IMR-90 (cell line): Measurements from ENCODE around the gene CALN1. TPM values are rescaled to one million over a fixed set of nuclear protein-coding genes. Genes with fewer than 3 reads are reported as not detected.

ENCODE experiments used
- ATAC-seq: fragments of 200-7000 bp; cut with Tn5 transposase; 2 replicates; pipeline ENCODE4 v1.9.1; 2020; ENCODE audit warnings: low read depth, mild to moderate bottlenecking, moderate library complexity
- BruUV-seq: library from RNA; stranded (reverse); fragments of 400-500 nt; replicated peaks from 2 replicates; lab custom pipeline; 2021; lab: Mats Ljungman, UMichigan
- CTCF ChIA-PET: fragments of 300-600 bp; formaldehyde crosslinking; extraction: SDS; loops from one replicate; lab custom pipeline; 2021; ENCODE audit warnings: antibody characterized with exemption; lab: Yijun Ruan, JAX
- POLR2A ChIA-PET: fragments of 300-600 bp; sonication (Branson Sonifier 250); formaldehyde crosslinking; loops from one replicate; lab custom pipeline; 2022; ENCODE audit warnings: antibody characterized with exemption; ENCODE audit not compliant: unreplicated experiment; lab: Charles Lee
- DNase-seq: peaks from one replicate; pipeline ENCODE4 v3.0.0; 2013
- H2AFZ ChIP-seq: replicated peaks from 2 replicates; pipeline ENCODE3; 2013; ENCODE audit warnings: low read length, mild to moderate bottlenecking; ENCODE audit not compliant: poor library complexity
- H2AK5ac ChIP-seq: 2 replicates; pipeline ENCODE4 v1.6.1; 2013; ENCODE audit warnings: low read depth, low read length, inconsistent platforms
- H2AK9ac ChIP-seq: replicated peaks from 2 replicates; pipeline ENCODE3; 2013; ENCODE audit warnings: mild to moderate bottlenecking, low read depth, low read length, moderate library complexity; ENCODE audit not compliant: poor library complexity
- H2BK120ac ChIP-seq: 2 replicates; pipeline ENCODE4 v1.6.1; 2013; ENCODE audit warnings: low read depth, low read length, inconsistent platforms
- H2BK15ac ChIP-seq: 3 replicates; pipeline ENCODE4 v1.6.1; 2013; ENCODE audit warnings: low read depth, low read length, inconsistent platforms
- H2BK20ac ChIP-seq: 2 replicates; pipeline ENCODE4 v1.6.1; 2013; ENCODE audit warnings: low read depth, mild to moderate bottlenecking, inconsistent platforms, low read length, moderate library complexity
- H2BK5ac ChIP-seq: 2 replicates; pipeline ENCODE4 v1.6.1; 2013; ENCODE audit warnings: mild to moderate bottlenecking, low read depth, low read length, inconsistent platforms; ENCODE audit not compliant: poor library complexity, severe bottlenecking
- H3K14ac ChIP-seq: replicated peaks from 2 replicates; pipeline ENCODE4 v1.6.1; 2013; ENCODE audit warnings: low read depth, low read length, inconsistent platforms
- H3K18ac ChIP-seq: 2 replicates; pipeline ENCODE4 v1.6.1; 2013; ENCODE audit warnings: low read depth, low read length, control low read depth
- H3K23ac ChIP-seq: 2 replicates; pipeline ENCODE4 v1.6.1; 2013; ENCODE audit warnings: low read depth, low read length, inconsistent platforms
- H3K27ac ChIP-seq: 2 replicates; pipeline ENCODE4 v1.5.1; 2013; ENCODE audit warnings: mild to moderate bottlenecking, control low read depth, low read length; ENCODE audit not compliant: insufficient read depth
- H3K27me3 ChIP-seq: 2 replicates; pipeline ENCODE4 v1.6.1; 2013; ENCODE audit warnings: low read length; ENCODE audit not compliant: control insufficient read depth, insufficient read depth
- H3K36me3 ChIP-seq: 2 replicates; pipeline ENCODE4 v1.6.1; 2013; ENCODE audit warnings: low read length, mixed read lengths; ENCODE audit not compliant: control insufficient read depth, insufficient read depth
- H3K4ac ChIP-seq: 2 replicates; pipeline ENCODE4 v1.6.1; 2013; ENCODE audit warnings: low read depth, low read length, inconsistent platforms
- H3K4me1 ChIP-seq: 2 replicates; pipeline ENCODE4 v1.6.1; 2013; ENCODE audit warnings: low read length, mixed read lengths; ENCODE audit not compliant: control insufficient read depth, insufficient read depth
- H3K4me2 ChIP-seq: 2 replicates; pipeline ENCODE4 v1.6.1; 2013; ENCODE audit warnings: low read depth, mild to moderate bottlenecking, control low read depth, low read length, moderate library complexity
- H3K4me3 ChIP-seq: 2 replicates; pipeline ENCODE4 v1.5.1; 2013; ENCODE audit warnings: low read depth, mild to moderate bottlenecking, control low read depth, low read length, moderate library complexity; ENCODE audit not compliant: insufficient read depth
- H3K56ac ChIP-seq: 2 replicates; pipeline ENCODE4 v1.6.1; 2013; ENCODE audit warnings: low read length, inconsistent platforms; ENCODE audit not compliant: insufficient read depth; ENCODE audit errors: extremely low read depth
- H3K79me1 ChIP-seq, 2 experiments: 2 replicates each; pipeline ENCODE4 v1.6.1; 2013; ENCODE audit warnings: low read length in 2 of 2, inconsistent platforms in 1 of 2, low read depth in 1 of 2
- H3K9ac ChIP-seq: 2 replicates; pipeline ENCODE4 v1.6.1; 2013; ENCODE audit warnings: low read depth, low read length, control low read depth
- H3K9me1 ChIP-seq: 2 replicates; pipeline ENCODE4 v1.6.1; 2013; ENCODE audit warnings: low read length, inconsistent platforms; ENCODE audit not compliant: insufficient read depth
- H3K9me3 ChIP-seq: 2 replicates; pipeline ENCODE4 v1.6.1; 2013; ENCODE audit warnings: low read length; ENCODE audit not compliant: control insufficient read depth, insufficient read depth
- H4K20me1 ChIP-seq: 2 replicates; pipeline ENCODE4 v1.6.1; 2013; ENCODE audit warnings: low read length, inconsistent platforms; ENCODE audit not compliant: insufficient read depth
- H4K5ac ChIP-seq: 2 replicates; pipeline ENCODE4 v1.6.1; 2013; ENCODE audit warnings: mild to moderate bottlenecking, low read depth, low read length, control low read depth
- H4K8ac ChIP-seq, 2 experiments: 2 replicates each; pipeline ENCODE4 v1.6.1; 2013; ENCODE audit warnings: low read depth in 2 of 2, low read length in 2 of 2, control low read depth in 1 of 2, inconsistent platforms in 1 of 2
- H4K91ac ChIP-seq: 2 replicates; pipeline ENCODE4 v1.6.1; 2013; ENCODE audit warnings: low read depth, low read length, inconsistent platforms; ENCODE audit not compliant: insufficient read depth
- CEBPB ChIP-seq: IDR thresholded peaks from 2 replicates; pipeline ENCODE4 v1.6.1; 2012; ENCODE audit warnings: low read depth, low read length, improper control_type of control experiment
- WGBS, 2 experiments: methylation state at CpG; one replicate each; pipeline versions ENCODE4 v1.1.5 to v1.1.7; 2013; ENCODE audit warnings: missing lambda C conversion rate in 2 of 2; ENCODE audit not compliant: insufficient read length in 1 of 2; ENCODE audit errors: extremely low coverage in 2 of 2; 5-methylcytosine and 5-hydroxymethylcytosine counted together
- dilution Hi-C: fragments of 300-500 bp; cut with HindIII; formaldehyde crosslinking; loops from one replicate; pipeline ENCODE4 v1.14.3; 2018; ENCODE audit warnings: low sequenced_read_pairs; ENCODE audit not compliant: unreplicated experiment
- in situ Hi-C: fragments of 300-500 bp; cut with MboI; formaldehyde crosslinking; loops from 3 replicates; pipeline ENCODE4 v1.14.3; 2019; ENCODE audit warnings: low sequenced_read_pairs, inconsistent platforms, mixed read lengths
- intact Hi-C: fragments of 100-400 bp; cut with micrococcal nuclease; formaldehyde crosslinking; loops from 2 replicates; pipeline ENCODE4 v1.10.0; 2022
- polyA plus RNA-seq, 3 experiments: library from polyadenylated mRNA; depleted of rRNA; stranded (reverse); fragments of >200 nt; gene quantifications; 2 replicates each; pipeline ENCODE4 v1.2.3, GENCODE V29; 2012; ENCODE audit warnings: low replicate concordance in 1 of 3
- total RNA-seq: library from RNA; depleted of rRNA; stranded (reverse); fragments of >200 nt; gene quantifications from 2 replicates; pipeline ENCODE4 v1.2.3, GENCODE V29; 2012
- TF ChIP-seq, protein P1 (sequence below): fragments of 150-350 bp; IDR thresholded peaks from 2 replicates; pipeline ENCODE4 v1.6.1; 2017; ENCODE audit warnings: mild to moderate bottlenecking, antibody characterized with exemption, low read length, low read depth

CALN1 gene
- total and polyA plus RNA-seq, 2 of the 4 experiments (the other 2 are of a cell fraction) = not detected

DNA sequence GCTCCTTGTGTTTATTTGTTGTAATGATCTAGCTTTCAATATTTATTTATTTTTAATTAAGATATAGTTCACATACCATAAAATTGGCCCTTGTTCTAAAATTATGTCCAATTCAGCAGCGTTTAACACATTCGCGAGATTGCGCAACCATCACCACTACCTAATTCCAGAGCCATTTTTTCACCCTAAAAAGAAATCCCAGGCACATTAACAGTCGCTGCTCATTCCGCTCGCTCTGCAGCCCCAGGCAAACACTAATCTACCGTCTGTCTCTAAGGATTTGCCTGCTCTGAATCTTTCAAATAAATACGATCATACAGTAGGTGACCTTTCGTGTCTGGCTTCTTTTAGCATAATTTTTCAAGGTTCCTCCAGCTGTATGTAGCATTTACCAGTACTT lies 616.7 kb downstream of the CALN1 start:
- no peak overlapping the region for H3K18ac ChIP-seq
- H2BK5ac ChIP-seq = no peak overlapping the region
- BruUV-seq = no TSS peak
- no peak overlapping the region for H4K8ac ChIP-seq
- 60% methylated on average over 1 of the region's 10 CpGs; no CpG with 5 or more reads in 1 of the 2 experiments for WGBS, 2 experiments
- no peak overlapping the region for H4K91ac ChIP-seq
- H3K14ac ChIP-seq = no peak overlapping the region
- no peaks in the 10 kb centered on the region for H4K20me1 ChIP-seq
- no peak overlapping the region for H3K56ac ChIP-seq
- H3K27me3 ChIP-seq = no peaks in the 10 kb centered on the region
- H3K4me3 ChIP-seq = no peak overlapping the region
- no peak overlapping the region for H2BK20ac ChIP-seq
- H3K79me1 ChIP-seq = no peaks in the 10 kb centered on the region
- no peak overlapping the region for H3K9ac ChIP-seq
- no peaks in the 10 kb centered on the region for H3K9me1 ChIP-seq
- no peaks in the 10 kb centered on the region for H3K4me1 ChIP-seq
- no peak overlapping the region for H3K4ac ChIP-seq
- DNase-seq (no peak), ATAC-seq (no peak)
- H2AK9ac ChIP-seq = no peak overlapping the region
- no peak overlapping the region for H2BK15ac ChIP-seq
- H3K23ac ChIP-seq = no peak overlapping the region
- no peak overlapping the region for H3K27ac ChIP-seq
- POLR2A ChIA-PET = no interaction called here
- TF ChIP-seq CEBPB = peak; percentile 89
- TF ChIP-seq, protein P1, sequence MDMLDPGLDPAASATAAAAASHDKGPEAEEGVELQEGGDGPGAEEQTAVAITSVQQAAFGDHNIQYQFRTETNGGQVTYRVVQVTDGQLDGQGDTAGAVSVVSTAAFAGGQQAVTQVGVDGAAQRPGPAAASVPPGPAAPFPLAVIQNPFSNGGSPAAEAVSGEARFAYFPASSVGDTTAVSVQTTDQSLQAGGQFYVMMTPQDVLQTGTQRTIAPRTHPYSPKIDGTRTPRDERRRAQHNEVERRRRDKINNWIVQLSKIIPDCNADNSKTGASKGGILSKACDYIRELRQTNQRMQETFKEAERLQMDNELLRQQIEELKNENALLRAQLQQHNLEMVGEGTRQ = no peak
- dilution Hi-C loops = no loop called here
- H2BK120ac ChIP-seq = no peak overlapping the region
- H3K9me3 ChIP-seq = peaks cover 24% of the 10 kb centered on the region
- H2AK5ac ChIP-seq = no peak overlapping the region
- no peak overlapping the region for H2AFZ ChIP-seq
- intact Hi-C loops = no loop called here
- H3K4me2 ChIP-seq = no peak overlapping the region
- in situ Hi-C loops = no loop called here
- CTCF ChIA-PET = no interaction called here
- H4K5ac ChIP-seq = no peak overlapping the region
- no peaks in the 10 kb centered on the region for H3K36me3 ChIP-seq
